ENCODE results near the gene AAMDC. TPM values are rescaled to one million over a fixed set of nuclear protein-coding genes. Genes with fewer than 3 reads are reported as not detected.
A peak's percentile ranks its signal among the peaks of the same experiment; 100 is the strongest.
"Not testable (repeated sequence)": the region's sequence is repeated elsewhere in the genome, so short reads cannot be mapped to it uniquely, and the experiment has no call there.

Gene AAMDC
- total and polyA plus RNA-seq, 4 donors, result 28.4 to 130 (median 67.8) TPM

DNA sequence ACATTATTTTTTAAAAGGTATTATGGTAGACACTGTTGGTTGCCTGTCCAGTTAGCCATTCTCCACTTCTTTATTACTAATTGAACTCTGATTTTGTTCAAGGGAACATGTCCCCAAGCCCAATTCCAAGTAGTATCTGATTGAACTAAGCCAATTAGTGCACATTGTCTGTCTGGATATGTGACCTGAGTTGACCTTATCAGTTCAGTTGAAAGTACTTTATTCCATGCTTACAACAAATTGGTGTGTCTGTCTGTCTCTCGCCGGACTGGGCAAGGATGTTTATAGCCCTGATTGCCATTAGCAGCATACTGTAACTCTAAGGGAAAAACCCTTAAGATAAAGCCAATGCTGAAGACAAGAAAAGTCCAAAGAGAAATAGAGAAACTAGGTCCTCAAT, 87.9 kb downstream of the AAMDC start:
- ATAC-seq (ENCODE audit: low FRiP score) (no peak), DNase-seq (no peak)
- WGBS, 2 donors, result 93 to 96% methylated on average over 2 of the region's 2 CpGs
- no peaks in the 10 kb centered on the region for H3K4me1 ChIP-seq (ENCODE audit: control insufficient read depth in 1 of 2, insufficient read depth in 2 of 2, low read length in 2 of 2)
- H3K27me3 ChIP-seq (ENCODE audit: control insufficient read depth in 1 of 2, insufficient read depth in 2 of 2, low read length in 1 of 2), result no peaks in the 10 kb centered on the region
- H3K9me3 ChIP-seq (ENCODE audit: control insufficient read depth, low read length), result no peaks in the 10 kb centered on the region
- H3K27ac ChIP-seq (ENCODE audit: low read depth in 1 of 2, low read length in 2 of 2), result no peak overlapping the region
- no peak overlapping the region for H3K4me3 ChIP-seq (ENCODE audit: low read length in 2 of 2)
- no peaks in the 10 kb centered on the region for H3K36me3 ChIP-seq (ENCODE audit: control insufficient read depth in 1 of 2, insufficient read depth in 2 of 2, low read length in 1 of 2)
- intact Hi-C loops (cut with DNase I), result no loop called here

DNA sequence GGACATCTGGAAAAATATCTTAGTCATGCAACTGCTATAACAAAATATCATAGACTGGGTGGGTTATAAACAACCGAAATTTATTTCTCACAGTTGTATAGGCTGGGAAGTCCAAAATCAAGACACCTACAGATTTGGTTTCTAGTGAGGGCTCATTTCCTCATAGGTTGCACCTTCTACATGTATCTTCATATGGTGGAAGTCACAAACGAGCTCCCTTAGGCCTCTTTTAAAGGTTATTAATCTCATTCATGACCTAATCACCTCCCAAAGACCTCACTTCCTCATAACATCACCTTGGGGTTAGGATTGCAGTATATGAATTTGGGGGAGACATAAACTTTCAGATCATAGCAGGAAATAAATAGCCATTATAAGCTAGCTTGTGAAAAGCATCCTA, 88.3 kb downstream of the AAMDC start:
- no peaks in the 10 kb centered on the region for H3K4me1 ChIP-seq (ENCODE audit: control insufficient read depth in 1 of 2, insufficient read depth in 2 of 2, low read length in 2 of 2)
- no peaks in the 10 kb centered on the region for H3K27me3 ChIP-seq (ENCODE audit: control insufficient read depth in 1 of 2, insufficient read depth in 2 of 2, low read length in 1 of 2)
- ATAC-seq (ENCODE audit: low FRiP score) (no peak), DNase-seq (no peak)
- no peaks in the 10 kb centered on the region for H3K9me3 ChIP-seq (ENCODE audit: control insufficient read depth, low read length)
- no peaks in the 10 kb centered on the region for H3K36me3 ChIP-seq (ENCODE audit: control insufficient read depth in 1 of 2, insufficient read depth in 2 of 2, low read length in 1 of 2)
- no peak overlapping the region for H3K4me3 ChIP-seq (ENCODE audit: low read length in 2 of 2)
- H3K27ac ChIP-seq (ENCODE audit: low read depth in 1 of 2, low read length in 2 of 2), result no peak overlapping the region
- intact Hi-C loops (cut with DNase I), result no loop called here
- WGBS, 2 donors, result 95 to 98% methylated on average over 2 of the region's 2 CpGs

DNA sequence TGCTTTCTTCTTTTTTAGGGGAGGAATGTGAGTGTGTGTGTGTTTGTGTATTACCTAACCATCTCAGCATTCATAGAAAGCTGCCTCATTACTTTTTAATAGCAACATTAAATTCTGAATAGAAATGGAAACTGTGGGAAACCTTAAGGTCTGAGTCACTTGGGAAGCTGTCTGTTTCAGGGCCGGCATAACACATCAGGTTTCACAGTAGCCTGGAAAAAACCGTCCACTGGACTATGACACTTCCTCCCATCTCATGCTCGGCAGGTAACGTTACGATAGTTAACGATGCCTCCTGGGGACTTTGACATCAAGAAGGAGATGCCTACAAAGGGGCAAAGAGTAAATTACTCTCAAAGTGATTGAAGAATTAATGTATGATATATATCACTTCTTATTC, 89.9 kb downstream of the AAMDC start:
- H3K9me3 ChIP-seq (ENCODE audit: control insufficient read depth, low read length); H3K36me3 ChIP-seq (ENCODE audit: control insufficient read depth in 1 of 2, insufficient read depth in 2 of 2, low read length in 1 of 2); H3K4me1 ChIP-seq (ENCODE audit: control insufficient read depth in 1 of 2, insufficient read depth in 2 of 2, low read length in 2 of 2); ATAC-seq (ENCODE audit: low FRiP score); H3K4me3 ChIP-seq (ENCODE audit: low read length in 2 of 2); H3K27me3 ChIP-seq (ENCODE audit: control insufficient read depth in 1 of 2, insufficient read depth in 2 of 2, low read length in 1 of 2); DNase-seq; intact Hi-C loops (cut with DNase I): not testable (repeated sequence)
- 49 to 53% methylated on average over 6 of the region's 6 CpGs for WGBS, 2 donors
- H3K27ac ChIP-seq (ENCODE audit: low read depth in 1 of 2, low read length in 2 of 2), result peak overlapping the region; percentile 28 to 78

DNA sequence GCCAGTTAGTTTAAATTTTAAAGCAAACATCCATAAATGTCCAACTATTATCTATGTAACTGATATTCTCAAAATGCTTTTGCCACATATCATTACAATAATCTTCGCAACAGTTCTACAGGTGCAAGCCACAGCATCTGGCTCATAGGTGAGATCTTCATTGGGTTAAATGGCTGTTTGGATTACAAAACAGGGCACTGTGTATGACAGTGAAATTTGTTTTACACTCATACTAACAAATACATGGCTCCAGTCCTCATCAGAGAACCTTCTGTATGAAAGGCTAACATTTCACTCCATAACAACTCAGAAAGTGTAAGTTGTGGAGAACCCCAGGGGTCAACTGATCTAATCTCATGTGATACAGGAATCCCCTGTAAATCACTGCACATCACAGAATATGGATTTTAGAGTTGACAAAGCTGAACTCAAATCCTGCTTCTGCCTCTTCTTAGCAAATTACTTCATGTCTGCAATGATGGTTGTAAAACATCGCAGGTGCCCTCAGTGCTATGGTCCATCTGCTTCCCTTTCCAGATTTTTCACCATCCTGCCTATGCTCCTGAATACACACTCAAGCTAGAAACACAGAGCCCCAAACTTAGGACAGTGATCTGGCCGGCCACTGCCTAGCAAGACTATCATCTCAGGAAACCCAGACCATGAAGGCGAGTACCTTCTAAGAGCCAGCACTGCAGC, 92.8 kb downstream of the AAMDC start:
- intact Hi-C loops (cut with DNase I); H3K9me3 ChIP-seq (ENCODE audit: control insufficient read depth, low read length); H3K27me3 ChIP-seq (ENCODE audit: control insufficient read depth in 1 of 2, insufficient read depth in 2 of 2, low read length in 1 of 2); H3K4me1 ChIP-seq (ENCODE audit: control insufficient read depth in 1 of 2, insufficient read depth in 2 of 2, low read length in 2 of 2); DNase-seq; H3K4me3 ChIP-seq (ENCODE audit: low read length in 2 of 2); H3K36me3 ChIP-seq (ENCODE audit: control insufficient read depth in 1 of 2, insufficient read depth in 2 of 2, low read length in 1 of 2); ATAC-seq (ENCODE audit: low FRiP score); H3K27ac ChIP-seq (ENCODE audit: low read depth in 1 of 2, low read length in 2 of 2): not testable (repeated sequence)
- 51 to 57% methylated on average over 4 of the region's 4 CpGs for WGBS, 2 donors

DNA sequence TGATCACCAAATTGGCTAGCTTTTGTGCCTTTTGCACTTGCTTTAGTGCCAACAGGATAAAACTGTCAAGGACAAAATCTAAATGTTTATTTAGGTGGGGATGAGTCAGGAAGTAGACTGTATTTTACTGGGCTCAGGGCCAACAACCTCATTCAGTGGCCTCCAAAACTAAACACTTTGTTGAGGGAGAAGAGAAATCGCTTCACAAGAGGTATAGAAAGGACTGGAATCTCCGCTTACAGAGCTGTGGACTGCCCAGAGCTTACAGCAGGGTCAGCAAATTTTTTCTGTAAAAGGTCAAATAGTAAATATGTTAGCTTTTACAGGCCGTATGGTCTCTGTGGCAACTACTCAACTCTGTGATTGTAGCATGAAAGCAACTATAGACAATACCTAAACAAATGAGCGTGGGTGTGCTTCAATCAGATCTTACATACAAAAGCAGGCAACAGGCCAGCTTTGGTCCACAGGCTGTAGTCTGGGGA, 93.4 kb downstream of the AAMDC start:
- H3K27ac ChIP-seq (ENCODE audit: low read depth in 1 of 2, low read length in 2 of 2); H3K9me3 ChIP-seq (ENCODE audit: control insufficient read depth, low read length); DNase-seq; H3K36me3 ChIP-seq (ENCODE audit: control insufficient read depth in 1 of 2, insufficient read depth in 2 of 2, low read length in 1 of 2); ATAC-seq (ENCODE audit: low FRiP score); H3K4me3 ChIP-seq (ENCODE audit: low read length in 2 of 2); H3K4me1 ChIP-seq (ENCODE audit: control insufficient read depth in 1 of 2, insufficient read depth in 2 of 2, low read length in 2 of 2); H3K27me3 ChIP-seq (ENCODE audit: control insufficient read depth in 1 of 2, insufficient read depth in 2 of 2, low read length in 1 of 2); intact Hi-C loops (cut with DNase I): not testable (repeated sequence)
- WGBS, 2 donors, result 43% methylated on average over 4 of the region's 4 CpGs

DNA sequence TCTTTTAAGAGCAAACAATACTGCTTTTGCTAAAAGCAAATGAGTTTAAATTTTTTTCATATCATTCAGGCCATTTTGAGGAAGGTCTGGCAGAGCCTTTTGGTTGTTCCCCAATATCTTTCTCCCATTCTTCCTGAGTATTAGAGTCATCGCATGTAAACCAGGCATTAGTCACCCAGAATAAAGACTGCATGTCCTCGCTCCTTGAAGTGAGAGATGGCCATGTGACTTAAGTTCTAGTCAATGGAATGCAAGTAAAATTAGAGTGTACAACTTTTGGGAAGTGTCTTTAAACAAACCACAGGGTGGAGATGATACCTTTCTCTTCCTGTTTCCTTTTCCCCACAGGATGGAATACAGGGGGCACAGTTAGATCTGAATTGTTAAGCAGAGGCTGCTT, 96.8 kb downstream of the AAMDC start:
- H3K4me3 ChIP-seq (ENCODE audit: low read length in 2 of 2); ATAC-seq (ENCODE audit: low FRiP score); H3K9me3 ChIP-seq (ENCODE audit: control insufficient read depth, low read length); H3K36me3 ChIP-seq (ENCODE audit: control insufficient read depth in 1 of 2, insufficient read depth in 2 of 2, low read length in 1 of 2); intact Hi-C loops (cut with DNase I); H3K4me1 ChIP-seq (ENCODE audit: control insufficient read depth in 1 of 2, insufficient read depth in 2 of 2, low read length in 2 of 2); H3K27me3 ChIP-seq (ENCODE audit: control insufficient read depth in 1 of 2, insufficient read depth in 2 of 2, low read length in 1 of 2); H3K27ac ChIP-seq (ENCODE audit: low read depth in 1 of 2, low read length in 2 of 2); DNase-seq: not testable (repeated sequence)
- WGBS, 2 donors, result no CpG with 5 or more reads among the region's 2 CpGs

Other genes with a start within 250 kb of the AAMDC start
- not detected for gene AQP11, start 231.2 kb upstream of the AAMDC start, total RNA-seq
- 1 to 10 TPM in 1 of 2 donors, under 1 TPM in 1; 0.49 to 1.4 TPM for gene AQP11, start 231.2 kb upstream of the AAMDC start, polyA plus RNA-seq
- 10 to 100 TPM; 67.9 to 73.1 TPM for gene CLNS1A, start 183.3 kb upstream of the AAMDC start, total RNA-seq
- 10 to 100 TPM; 58.2 to 96.4 TPM for gene CLNS1A, start 183.3 kb upstream of the AAMDC start, polyA plus RNA-seq
- gene RSF1, start 422 bp upstream of the AAMDC start, total RNA-seq, result 100 to 1,000 TPM in 1 of 2 donors, 10 to 100 TPM in 1; 94.3 to 100 TPM
- gene RSF1, start 422 bp upstream of the AAMDC start, polyA plus RNA-seq, result 10 to 100 TPM; 18.2 to 22.2 TPM
- 10 to 100 TPM; 25.4 to 40.2 TPM for gene INTS4, start 173.5 kb downstream of the AAMDC start, total RNA-seq
- gene INTS4, start 173.5 kb downstream of the AAMDC start, polyA plus RNA-seq, result 10 to 100 TPM; 11.6 to 37.1 TPM
- 1 to 10 TPM; 1.7 to 2.0 TPM for gene KCTD14, start 202.1 kb downstream of the AAMDC start, total RNA-seq
- 1 to 10 TPM in 1 of 2 donors, under 1 TPM in 1; 0.05 to 1.0 TPM for gene KCTD14, start 202.1 kb downstream of the AAMDC start, polyA plus RNA-seq
- 1 to 10 TPM in 1 of 2 donors, not detected in 1; 2.7 TPM for gene THRSP, start 242.7 kb downstream of the AAMDC start, total RNA-seq
- 1 to 10 TPM in 1 of 2 donors, not detected in 1; 1.4 TPM for gene THRSP, start 242.7 kb downstream of the AAMDC start, polyA plus RNA-seq